ENCODE measurements around the gene MYMK.

The MYMK gene

GRCh38 chr9:133537257-133537656 is 12.5 kb upstream of the MYMK start:
- no peak for TF ChIP-seq JUND (IDR thresholded peaks at IDR 0.05; ENCODE audit: low read depth)
- DNase-seq (ENCODE audit: low read depth in 1 of 2, low spot score in 1 of 2) = no peak
- in situ Hi-C loops (cut with HindIII; ENCODE audit: low pct_unique_long_range_greater_than_20kb, low sequenced_read_pairs) = no loop called here

GRCh38 chr9:133536536-133536935 is 11.8 kb upstream of the MYMK start:
- no peak for DNase-seq (ENCODE audit: low read depth in 1 of 2, low spot score in 1 of 2)
- in situ Hi-C loops (cut with HindIII; ENCODE audit: low pct_unique_long_range_greater_than_20kb, low sequenced_read_pairs) = no loop called here
- TF ChIP-seq JUND (IDR thresholded peaks at IDR 0.05; ENCODE audit: low read depth) = no peak

- in situ Hi-C loops (cut with HindIII; ENCODE audit: low pct_unique_long_range_greater_than_20kb, low sequenced_read_pairs) = no loop called here
- TF ChIP-seq JUND (IDR thresholded peaks at IDR 0.05; ENCODE audit: low read depth) = no peak
- DNase-seq (ENCODE audit: low read depth in 1 of 2, low spot score in 1 of 2) = no peak
Measured at GRCh38 chr9:133536080-133536479, 11.3 kb upstream of the MYMK start.

DNA sequence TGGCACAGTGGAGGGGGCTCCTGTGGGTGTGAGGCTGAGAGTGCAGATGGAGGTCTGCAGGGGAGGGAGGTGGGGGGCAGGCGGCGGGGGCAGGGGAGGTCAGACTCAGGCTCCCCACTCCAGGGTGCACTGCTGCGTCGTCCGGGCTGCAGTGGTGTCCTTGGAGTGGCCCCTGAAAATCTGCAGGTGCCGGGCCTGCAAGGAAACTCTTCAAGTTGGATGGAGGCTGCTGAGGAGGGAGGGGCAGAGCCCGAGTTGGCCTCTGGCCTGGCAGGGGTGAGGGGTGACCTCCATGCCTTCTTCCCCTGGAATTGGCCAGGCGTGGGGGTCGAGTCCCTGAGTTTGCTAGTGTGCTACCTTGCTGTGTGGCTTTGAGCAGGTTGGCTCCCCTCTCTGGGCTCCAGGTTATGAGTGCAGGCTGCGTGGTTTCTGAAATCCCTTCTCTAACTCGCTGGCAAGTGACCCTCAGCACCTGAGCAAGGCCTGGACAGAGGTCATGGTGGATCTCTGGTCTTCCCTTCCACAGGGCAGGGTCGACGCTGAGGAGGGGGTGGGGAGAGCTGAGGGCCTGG is 10.6 kb upstream of the MYMK start:
- TF ChIP-seq JUND (IDR thresholded peaks at IDR 0.05; ENCODE audit: low read depth) = no peak
- in situ Hi-C loops (cut with HindIII; ENCODE audit: low pct_unique_long_range_greater_than_20kb, low sequenced_read_pairs) = no loop called here
- no peak for DNase-seq (ENCODE audit: low read depth in 1 of 2, low spot score in 1 of 2)

DNA sequence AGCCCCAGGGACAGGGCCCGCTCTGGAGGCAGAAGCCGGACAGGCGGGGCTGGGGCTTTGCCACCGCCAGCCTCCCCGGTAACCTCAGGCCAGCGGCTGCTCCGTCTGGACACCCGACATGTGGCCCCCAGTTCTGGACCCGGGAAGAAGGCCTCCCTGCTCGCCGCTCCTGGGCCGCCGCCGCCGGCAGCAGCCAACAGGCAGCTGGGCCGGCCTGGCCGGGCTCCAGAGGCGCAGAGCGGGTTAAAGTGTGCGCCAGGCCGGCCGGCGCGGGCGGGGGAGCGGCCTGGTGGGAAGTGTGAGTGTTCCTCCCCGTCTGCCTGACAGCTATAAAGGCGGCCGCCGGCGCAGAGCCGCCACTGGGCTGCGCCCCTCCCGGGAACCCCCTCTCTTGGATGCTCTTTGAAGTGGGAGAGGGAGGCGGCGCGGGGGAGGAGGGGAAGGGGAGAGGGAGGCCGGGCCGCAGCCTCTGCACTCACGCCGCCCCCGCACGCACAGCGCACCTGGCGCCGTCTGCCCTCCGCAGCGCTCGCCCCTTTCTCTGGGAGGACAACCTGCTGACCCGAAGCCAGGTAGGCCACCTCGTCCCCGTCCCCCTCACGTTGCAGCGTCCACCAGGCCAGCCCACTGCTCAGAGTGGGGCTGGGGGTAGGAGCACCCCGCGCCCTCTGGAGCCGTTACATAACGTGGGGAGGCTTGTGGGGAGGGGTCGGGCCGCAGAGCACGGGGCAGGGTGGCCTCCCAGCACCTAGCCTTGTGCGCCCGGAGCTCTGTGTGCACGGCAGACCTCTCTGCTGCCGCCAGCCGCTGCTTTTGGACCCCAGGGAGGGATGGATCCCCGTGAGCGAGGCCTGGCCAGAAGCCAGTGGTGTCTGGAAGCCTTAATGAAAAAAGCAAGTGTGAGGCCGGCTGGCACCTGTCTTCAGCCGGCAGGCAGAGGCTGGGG is 9.9 kb upstream of the MYMK start, which contains the start of gene ADAMTSL2:
Gene ADAMTSL2 (plus strand): TSS at position 359 of the 946 bp plus-strand sequence. CDS start 2,009 bp downstream, outside the sequence.
- TF ChIP-seq JUND (IDR thresholded peaks at IDR 0.05; ENCODE audit: low read depth) = no peak
- in situ Hi-C loops (cut with HindIII; ENCODE audit: low pct_unique_long_range_greater_than_20kb, low sequenced_read_pairs) = no loop called here
- no peak for DNase-seq (ENCODE audit: low read depth in 1 of 2, low spot score in 1 of 2)

DNA sequence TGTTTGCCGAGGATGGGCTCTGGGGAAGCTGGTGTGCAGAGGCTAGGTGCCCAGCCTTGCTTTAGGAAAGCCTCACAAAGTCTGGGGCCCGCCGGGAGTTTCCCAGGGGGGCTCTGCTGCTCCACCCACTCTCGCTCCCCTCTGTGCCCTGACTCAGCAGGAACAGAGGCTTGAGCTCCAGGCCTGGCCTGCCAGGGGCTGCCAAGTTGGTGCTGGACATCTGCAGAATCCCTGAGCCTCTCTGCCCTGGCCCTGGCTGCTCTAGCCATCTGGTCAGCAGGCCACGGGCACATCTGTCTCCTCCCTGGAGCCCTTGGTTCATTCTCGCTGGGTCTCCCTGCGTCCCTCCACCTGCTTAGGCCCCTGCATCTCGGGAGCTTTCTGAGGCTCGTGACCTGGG is 9.1 kb upstream of the MYMK start:
- in situ Hi-C loops (cut with HindIII; ENCODE audit: low pct_unique_long_range_greater_than_20kb, low sequenced_read_pairs) = no loop called here
- no peak for TF ChIP-seq JUND (IDR thresholded peaks at IDR 0.05; ENCODE audit: low read depth)
- DNase-seq (ENCODE audit: low read depth in 1 of 2, low spot score in 1 of 2) = no peak

- TF ChIP-seq JUND (IDR thresholded peaks at IDR 0.05; ENCODE audit: low read depth) = no peak
- DNase-seq (ENCODE audit: low read depth in 1 of 2, low spot score in 1 of 2) = peak; percentile 71 to 88
- in situ Hi-C loops (cut with HindIII; ENCODE audit: low pct_unique_long_range_greater_than_20kb, low sequenced_read_pairs) = no loop called here
Measured at GRCh38 chr9:133532937-133533668, 8.3 kb upstream of the MYMK start.

GRCh38 chr9:133531293-133531692 is 6.5 kb upstream of the MYMK start:
- in situ Hi-C loops (cut with HindIII; ENCODE audit: low pct_unique_long_range_greater_than_20kb, low sequenced_read_pairs) = no loop called here
- no peak for TF ChIP-seq JUND (IDR thresholded peaks at IDR 0.05; ENCODE audit: low read depth)
- DNase-seq (ENCODE audit: low read depth in 1 of 2, low spot score in 1 of 2) = no peak

- TF ChIP-seq JUND (IDR thresholded peaks at IDR 0.05; ENCODE audit: low read depth) = no peak
- DNase-seq (ENCODE audit: low read depth in 1 of 2, low spot score in 1 of 2) = no peak
- in situ Hi-C loops (cut with HindIII; ENCODE audit: low pct_unique_long_range_greater_than_20kb, low sequenced_read_pairs) = no loop called here
Measured at GRCh38 chr9:133529874-133530273, 5.1 kb upstream of the MYMK start.

DNA sequence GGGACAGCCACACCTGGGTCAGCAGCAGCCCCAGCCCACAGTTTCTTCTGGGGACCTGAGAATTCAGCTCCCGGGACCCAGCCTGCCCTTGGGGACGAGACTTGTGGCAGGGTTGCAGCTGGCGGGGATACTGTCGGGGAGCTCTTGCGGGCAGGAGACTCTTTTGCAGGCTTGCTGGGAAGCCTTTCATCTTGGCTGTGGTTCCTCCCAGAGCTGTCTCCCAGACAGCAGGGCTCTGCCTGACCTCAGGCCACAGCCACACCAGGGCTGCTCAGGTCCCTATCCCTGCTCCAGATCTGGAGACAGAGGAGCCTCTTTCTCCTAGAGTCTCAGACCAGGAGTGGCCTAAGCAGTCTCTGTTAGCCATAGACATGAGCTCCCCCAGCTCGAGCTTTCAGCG is 4.7 kb upstream of the MYMK start:
- in situ Hi-C loops (cut with HindIII; ENCODE audit: low pct_unique_long_range_greater_than_20kb, low sequenced_read_pairs) = no loop called here
- no peak for TF ChIP-seq JUND (IDR thresholded peaks at IDR 0.05; ENCODE audit: low read depth)
- DNase-seq (ENCODE audit: low read depth in 1 of 2, low spot score in 1 of 2) = no peak

DNA sequence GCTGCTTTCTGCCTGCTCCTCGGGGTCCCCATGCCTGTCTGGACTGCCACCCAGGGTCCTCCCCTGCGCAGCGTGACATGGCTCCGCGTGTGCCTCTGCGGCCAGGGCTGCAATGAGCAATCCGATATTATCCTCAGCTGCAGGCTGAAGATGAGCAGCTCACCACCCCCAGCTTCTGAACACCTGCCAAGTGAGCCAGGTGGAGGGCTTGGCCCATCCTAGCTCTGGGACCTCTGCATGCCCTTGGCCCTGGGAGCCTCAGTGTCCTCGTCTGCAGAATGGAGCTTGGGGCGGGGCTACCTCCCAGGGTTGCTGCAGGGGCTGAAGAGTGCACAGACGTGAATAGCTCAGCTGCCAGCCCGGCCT is 4.1 kb upstream of the MYMK start:
- no peak for DNase-seq (ENCODE audit: low read depth in 1 of 2, low spot score in 1 of 2)
- in situ Hi-C loops (cut with HindIII; ENCODE audit: low pct_unique_long_range_greater_than_20kb, low sequenced_read_pairs) = no loop called here
- TF ChIP-seq JUND (IDR thresholded peaks at IDR 0.05; ENCODE audit: low read depth) = no peak

GRCh38 chr9:133528001-133528875 is 3.5 kb upstream of the MYMK start:
- in situ Hi-C loops (cut with HindIII; ENCODE audit: low pct_unique_long_range_greater_than_20kb, low sequenced_read_pairs) = no loop called here
- TF ChIP-seq JUND (IDR thresholded peaks at IDR 0.05; ENCODE audit: low read depth) = no peak
- DNase-seq (ENCODE audit: low read depth in 1 of 2, low spot score in 1 of 2) = no peak
